Tibial artery (tissue), 4 donors: ENCODE results near the gene PSG2.
"Not testable (repeated sequence)": the region's sequence is repeated elsewhere in the genome, so short reads cannot be mapped to it uniquely, and the experiment has no call there.

Experiments used
- DNase-seq, 2 donors: peaks; one replicate each; pipeline ENCODE4 v3.0.0-alpha.2; 2019
- H3K27ac ChIP-seq, 2 donors: fragments of 200-600 bp; sonication (generic) in 1 of 2; 1 replicate in 1 of 2; 2 replicates in 1 of 2; pipeline ENCODE4 v1.5.1; 2018 to 2019; ENCODE audit warnings: mild to moderate bottlenecking in 1 of 2
- H3K27me3 ChIP-seq, 2 donors: fragments of 200-600 bp; sonication (generic) in 1 of 2; one replicate each; pipeline versions ENCODE4 v1.5.1 to v1.6.0; 2016 to 2019
- H3K36me3 ChIP-seq, 3 donors: fragments of 200-600 bp; sonication (generic) in 2 of 3; one replicate each; pipeline ENCODE4 v1.5.1; 2016 to 2019; ENCODE audit warnings: mild to moderate bottlenecking in 2 of 3
- H3K4me1 ChIP-seq, 4 donors: fragments of 200-600 bp; sonication (generic) in 2 of 4; 1 replicate in 3 of 4; 2 replicates in 1 of 4; pipeline ENCODE4 v1.5.1; 2016 to 2019
- H3K4me3 ChIP-seq, 2 donors: fragments of 200-600 bp; sonication (generic) in 1 of 2; 1 replicate in 1 of 2; 2 replicates in 1 of 2; pipeline ENCODE4 v1.5.1; 2018 to 2019; ENCODE audit warnings: mild to moderate bottlenecking in 2 of 2
- H3K9me3 ChIP-seq, 3 donors: fragments of 200-600 bp; sonication (generic) in 1 of 3; one replicate each; pipeline ENCODE4 v1.5.1; 2016 to 2019
- CTCF ChIP-seq, 2 experiments: fragments of 200-600 bp in 1 of 2; fragments of 450-650 bp in 1 of 2; IDR thresholded peaks; one replicate each; pipeline ENCODE4 v1.5.1; 2017 to 2019; ENCODE audit warnings: antibody characterized with exemption in 2 of 2, mild to moderate bottlenecking in 1 of 2, moderate library complexity in 1 of 2
- intact Hi-C: fragments of 100-400 bp; cut with DNase I; formaldehyde crosslinking; loops from one replicate; pipeline ENCODE4 v1.15.0; 2023; ENCODE audit warnings: low total_unique reads

Gene PSG2

GRCh38 chr19:43082601-43083000 lies at the start of gene PSG2:
TSS of gene PSG2 (minus strand) at chr19:43082701. CDS start at chr19:43082569, 132 bp downstream.
- DNase-seq, H3K27ac ChIP-seq, H3K9me3 ChIP-seq, H3K36me3 ChIP-seq, H3K4me3 ChIP-seq, intact Hi-C loops, H3K4me1 ChIP-seq, H3K27me3 ChIP-seq: not testable (repeated sequence)

GRCh38 chr19:43131281-43131842 lies 48.9 kb upstream of the PSG2 start:
- intact Hi-C loops, DNase-seq, H3K4me3 ChIP-seq, H3K9me3 ChIP-seq, H3K27me3 ChIP-seq, H3K4me1 ChIP-seq, H3K27ac ChIP-seq, H3K36me3 ChIP-seq: not testable (repeated sequence)

GRCh38 chr19:43129197-43129596 lies 46.7 kb upstream of the PSG2 start:
- not testable (repeated sequence) for H3K27ac ChIP-seq

GRCh38 chr19:43127336-43127735 lies 44.8 kb upstream of the PSG2 start:
- H3K36me3 ChIP-seq, intact Hi-C loops, H3K27ac ChIP-seq, H3K27me3 ChIP-seq, DNase-seq, H3K4me1 ChIP-seq, H3K4me3 ChIP-seq, H3K9me3 ChIP-seq: not testable (repeated sequence)

More at GRCh38 chr19:43129197-43129596, 46.7 kb upstream of the PSG2 start:
- DNase-seq, intact Hi-C loops, H3K9me3 ChIP-seq, H3K4me3 ChIP-seq, H3K4me1 ChIP-seq, H3K36me3 ChIP-seq, H3K27me3 ChIP-seq: not testable (repeated sequence)

- no peak overlapping the region for H3K27ac ChIP-seq
- H3K4me3 ChIP-seq, result no peak overlapping the region
- H3K9me3 ChIP-seq, result no peaks in the 10 kb centered on the region
- intact Hi-C loops, result no loop called here
- DNase-seq, result no peak
- no peak for TF ChIP-seq CTCF (IDR thresholded peaks at IDR 0.05)
- H3K27me3 ChIP-seq, result no peaks in the 10 kb centered on the region
- no peaks in the 10 kb centered on the region for H3K36me3 ChIP-seq
- H3K4me1 ChIP-seq, result no peaks in the 10 kb centered on the region
These were observed 44.2 kb upstream of the PSG2 start for GRCh38 chr19:43126720-43127119.

- Histone ChIP-seq H3K27ac (no peak overlapping the region), H3K4me3 (no peak overlapping the region), H3K36me3 (no peaks in the 10 kb centered on the region), H3K27me3 (no peaks in the 10 kb centered on the region), H3K4me1 (no peaks in the 10 kb centered on the region), H3K9me3 (no peaks in the 10 kb centered on the region)
- no peak for DNase-seq
- TF ChIP-seq CTCF (IDR thresholded peaks at IDR 0.05), result no peak
- intact Hi-C loops, result no loop called here
These were observed 41.9 kb upstream of the PSG2 start for GRCh38 chr19:43124360-43124759.

- H3K4me3 ChIP-seq, H3K27ac ChIP-seq, H3K9me3 ChIP-seq, H3K36me3 ChIP-seq, intact Hi-C loops, H3K4me1 ChIP-seq, DNase-seq, H3K27me3 ChIP-seq: not testable (repeated sequence)
These were observed 38.0 kb upstream of the PSG2 start for GRCh38 chr19:43120433-43121026.

- H3K36me3 ChIP-seq, H3K27me3 ChIP-seq, intact Hi-C loops, DNase-seq, H3K4me3 ChIP-seq, H3K27ac ChIP-seq, H3K4me1 ChIP-seq, H3K9me3 ChIP-seq: not testable (repeated sequence)
These were observed 37.0 kb upstream of the PSG2 start for GRCh38 chr19:43119526-43119925.

- H3K27ac ChIP-seq, H3K4me3 ChIP-seq, H3K27me3 ChIP-seq, H3K4me1 ChIP-seq, DNase-seq, intact Hi-C loops, H3K36me3 ChIP-seq, H3K9me3 ChIP-seq: not testable (repeated sequence)
These were observed 33.9 kb upstream of the PSG2 start for GRCh38 chr19:43116421-43116820.

GRCh38 chr19:43115548-43115947 lies 33.0 kb upstream of the PSG2 start:
- H3K27ac ChIP-seq, H3K9me3 ChIP-seq, H3K4me1 ChIP-seq, DNase-seq, H3K36me3 ChIP-seq, H3K4me3 ChIP-seq, intact Hi-C loops, H3K27me3 ChIP-seq: not testable (repeated sequence)

- H3K27me3 ChIP-seq, DNase-seq, H3K4me3 ChIP-seq, H3K4me1 ChIP-seq, H3K27ac ChIP-seq, intact Hi-C loops, H3K36me3 ChIP-seq, H3K9me3 ChIP-seq: not testable (repeated sequence)
These were observed 32.6 kb upstream of the PSG2 start for GRCh38 chr19:43115064-43115463.

GRCh38 chr19:43114626-43115025 lies 32.1 kb upstream of the PSG2 start:
- DNase-seq, H3K27me3 ChIP-seq, H3K27ac ChIP-seq, intact Hi-C loops, H3K36me3 ChIP-seq, H3K4me3 ChIP-seq, H3K4me1 ChIP-seq, H3K9me3 ChIP-seq: not testable (repeated sequence)

- H3K4me1 ChIP-seq, H3K9me3 ChIP-seq, intact Hi-C loops, H3K36me3 ChIP-seq, DNase-seq, H3K4me3 ChIP-seq, H3K27ac ChIP-seq, H3K27me3 ChIP-seq: not testable (repeated sequence)
These were observed 24.9 kb upstream of the PSG2 start for GRCh38 chr19:43107401-43107800.
